Head of caudate nucleus (tissue), 42 donors: Measurements from ENCODE around the gene FAM13C.

Experiments used
- DNase-seq, 42 donors: peaks; one replicate each; pipeline versions ENCODE4 v3.0.0 to v3.0.0-alpha.2; 2020 to 2021; ENCODE audit warnings: mixed read lengths in 7 of 42
- intact Hi-C: fragments of 100-400 bp; cut with DNase I; formaldehyde crosslinking; loops from one replicate; pipeline ENCODE4 v1.15.0; 2022

FAM13C gene

DNA sequence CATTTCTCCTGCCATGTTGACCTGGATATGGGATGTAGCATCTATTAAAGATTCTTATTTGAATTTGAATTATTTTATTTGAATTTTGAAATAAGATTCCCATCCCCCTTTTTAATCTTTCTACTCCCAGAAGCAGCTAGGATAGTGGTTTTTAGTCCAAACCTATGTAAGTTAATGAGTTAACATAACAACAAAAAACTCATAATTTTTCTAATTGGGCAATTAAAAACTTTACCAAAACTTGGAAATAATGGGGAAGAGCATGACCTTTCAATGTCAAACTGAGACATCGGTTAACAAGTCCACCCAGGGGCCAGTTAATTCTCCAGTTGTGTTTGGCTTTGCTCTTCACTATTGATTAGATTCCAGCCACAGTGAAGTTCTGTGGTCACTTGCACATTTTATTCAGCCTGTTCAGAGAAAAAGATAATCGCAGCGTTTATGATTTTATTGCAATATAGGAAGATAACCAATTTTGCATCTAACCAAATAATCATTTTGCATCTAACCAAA lies 1.2 kb upstream of the FAM13C start:
- DNase-seq = no peak
- intact Hi-C loops = loop anchor here (5.0 kb wide), 1 partner anchor 219 kb away; no protein-coding TSS in a partner anchor

DNA sequence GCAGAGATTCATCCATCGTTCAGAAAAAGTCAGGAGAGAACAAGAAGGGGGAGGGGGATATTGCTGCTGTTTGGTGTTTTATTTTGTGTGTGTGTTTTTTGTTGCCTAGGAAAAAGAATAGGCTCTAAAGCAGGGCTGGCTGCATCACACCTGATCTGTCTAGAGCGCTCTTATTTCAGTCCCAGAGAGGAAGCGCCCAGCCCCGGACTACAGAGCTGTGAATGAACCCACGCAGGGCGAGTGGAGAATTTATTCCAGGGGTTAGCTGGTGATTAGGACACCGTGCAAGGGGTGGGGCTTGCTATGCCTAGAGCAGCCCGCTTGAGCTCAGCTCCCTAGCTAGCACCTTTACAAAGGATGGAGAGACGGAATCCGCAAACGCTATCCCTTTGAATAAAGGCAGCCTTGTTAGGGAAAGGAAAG lies 621 bp upstream of the FAM13C start:
- intact Hi-C loops = loop anchor here (5.0 kb wide), 1 partner anchor 219 kb away; no protein-coding TSS in a partner anchor
- peak; percentile 49 to 86 (median 69) for DNase-seq

DNA sequence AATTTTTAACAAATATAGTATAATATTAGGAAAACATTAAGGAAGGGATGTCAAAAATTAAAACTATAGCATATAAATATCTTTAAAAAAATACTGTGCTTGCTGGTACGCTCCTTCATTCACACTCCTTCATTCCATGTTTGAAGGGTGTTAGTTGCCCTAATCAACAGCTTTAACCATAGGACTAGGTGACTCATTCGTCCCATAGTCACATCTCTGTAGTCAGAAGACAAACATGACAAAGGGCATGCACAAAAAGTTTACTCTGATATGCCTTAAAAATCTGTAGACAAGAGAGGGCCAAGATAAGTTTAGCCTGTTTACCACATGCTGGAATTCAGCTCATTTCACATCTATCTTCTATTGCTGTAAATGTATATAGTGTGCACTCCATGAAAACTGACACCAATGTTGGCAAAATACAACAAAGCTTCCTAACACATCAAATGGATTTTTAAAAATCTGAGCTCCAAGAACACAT lies 646 bp downstream of the FAM13C start:
- peak in 1 of 42 donors; percentile 18 for DNase-seq
- intact Hi-C loops = loop anchor here (5.0 kb wide), 1 partner anchor 221 kb away; no protein-coding TSS in a partner anchor

- intact Hi-C loops = loop anchor here (5.0 kb wide), 1 partner anchor 221 kb away; no protein-coding TSS in a partner anchor
- DNase-seq = peak in 5 of 42 donors; percentile 7 to 40 (median 19)
These were observed 1.5 kb downstream of the FAM13C start for GRCh38 chr10:59360605-59361405.

GRCh38 chr10:59358576-59358975 lies 3.8 kb downstream of the FAM13C start:
- intact Hi-C loops = no loop called here
- DNase-seq = no peak

DNA sequence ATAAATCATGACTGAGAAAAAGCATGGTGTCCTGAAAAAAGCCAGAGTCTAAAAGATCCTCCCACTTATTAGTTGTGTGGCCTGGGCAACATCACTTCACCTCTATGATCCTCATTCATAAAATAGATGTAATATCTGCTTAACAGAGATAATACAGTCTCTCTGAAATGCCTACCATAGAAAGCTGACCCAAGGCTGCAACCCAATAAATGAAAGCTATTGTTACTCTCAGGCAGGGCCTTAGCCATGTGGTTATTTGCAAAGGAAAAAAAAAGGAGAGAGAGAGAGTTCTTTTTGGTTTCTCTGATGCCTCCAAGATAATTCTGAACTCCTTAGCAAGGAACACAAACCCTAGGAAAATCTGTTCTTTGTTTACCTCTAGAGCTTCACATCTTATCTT lies 7.9 kb downstream of the FAM13C start:
- intact Hi-C loops = no loop called here
- peak in 1 of 42 donors; percentile 20 for DNase-seq

GRCh38 chr10:59350558-59350957 lies 11.8 kb downstream of the FAM13C start:
- intact Hi-C loops = loop anchor here (2.0 kb wide), 1 partner anchor 56 kb away; no protein-coding TSS in a partner anchor
- no peak for DNase-seq

- intact Hi-C loops = no loop called here
- no peak for DNase-seq
These were observed 16.0 kb downstream of the FAM13C start for GRCh38 chr10:59346321-59346720.

DNA sequence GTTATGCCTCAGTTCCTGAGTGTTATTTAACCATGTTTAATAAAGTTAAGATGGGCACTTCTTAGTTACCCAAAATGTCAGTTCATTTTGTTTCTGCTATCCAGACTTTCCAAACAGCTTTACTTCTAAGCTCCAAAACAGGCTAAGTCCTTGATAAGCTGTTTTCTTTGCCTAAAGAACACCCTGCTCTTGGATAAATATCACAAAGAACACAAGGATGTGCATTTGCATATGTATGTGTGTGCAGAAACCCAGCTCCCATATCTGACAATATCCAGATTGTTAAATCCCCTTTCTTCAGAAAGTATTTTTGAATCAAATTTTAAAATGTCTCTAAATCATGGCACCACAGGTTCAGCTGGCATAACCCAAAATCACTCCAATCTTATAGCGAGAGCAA lies 19.6 kb downstream of the FAM13C start:
- intact Hi-C loops = no loop called here
- no peak for DNase-seq

GRCh38 chr10:59342000-59342399 lies 20.3 kb downstream of the FAM13C start:
- DNase-seq = no peak
- intact Hi-C loops = no loop called here

- DNase-seq = peak in 1 of 42 donors; percentile 45
- intact Hi-C loops = no loop called here
These were observed 22.1 kb downstream of the FAM13C start for GRCh38 chr10:59340285-59340684.

GRCh38 chr10:59339351-59339750 lies 23.0 kb downstream of the FAM13C start:
- DNase-seq = no peak
- intact Hi-C loops = no loop called here

- peak in 41 of 42 donors; percentile 21 to 87 (median 61) for DNase-seq
- intact Hi-C loops = no loop called here
These were observed 25.1 kb downstream of the FAM13C start for GRCh38 chr10:59337201-59337652.

DNA sequence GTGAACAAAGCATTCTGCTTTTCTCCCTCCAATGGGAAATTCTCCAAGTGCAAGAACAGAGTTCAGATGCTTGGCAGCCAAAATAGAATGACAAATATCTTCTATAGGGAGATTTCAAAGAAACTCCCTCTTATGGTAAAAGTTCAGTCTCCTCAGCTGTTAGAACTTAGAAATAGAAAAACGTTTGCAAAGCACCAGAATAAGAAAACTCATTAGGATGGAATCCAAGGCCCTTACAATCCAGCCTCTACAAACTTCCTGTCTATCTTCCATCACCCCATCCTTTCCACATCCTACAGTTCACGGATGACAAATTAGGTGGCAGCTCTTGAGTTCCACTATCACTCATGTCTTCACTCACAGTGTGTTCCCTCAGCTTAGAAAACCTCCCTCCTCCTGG lies 25.7 kb downstream of the FAM13C start:
- no peak for DNase-seq
- intact Hi-C loops = no loop called here

- intact Hi-C loops = no loop called here
- DNase-seq = no peak
These were observed 26.9 kb downstream of the FAM13C start for GRCh38 chr10:59335497-59335896.

DNA sequence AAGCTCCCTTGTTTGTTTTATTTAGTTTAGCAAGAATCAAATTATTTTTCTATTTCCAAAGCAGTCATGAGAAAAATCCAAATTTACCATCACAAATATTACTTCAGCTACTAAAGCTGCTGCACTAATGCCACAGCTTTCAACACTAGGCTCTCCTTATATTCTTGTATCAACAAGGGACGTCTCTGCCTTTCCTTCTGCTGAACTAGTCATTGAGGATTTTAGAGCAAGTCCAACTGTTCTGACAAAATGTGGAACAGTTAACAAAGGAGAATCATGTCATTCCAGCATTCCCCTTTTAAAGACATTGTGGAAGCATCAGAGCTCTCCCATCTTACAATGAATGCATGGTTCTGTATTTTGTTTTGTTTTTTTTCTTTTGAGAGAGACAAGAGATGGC lies 28.6 kb downstream of the FAM13C start:
- intact Hi-C loops = no loop called here
- DNase-seq = peak in 6 of 42 donors; percentile 25 to 75 (median 58)

DNA sequence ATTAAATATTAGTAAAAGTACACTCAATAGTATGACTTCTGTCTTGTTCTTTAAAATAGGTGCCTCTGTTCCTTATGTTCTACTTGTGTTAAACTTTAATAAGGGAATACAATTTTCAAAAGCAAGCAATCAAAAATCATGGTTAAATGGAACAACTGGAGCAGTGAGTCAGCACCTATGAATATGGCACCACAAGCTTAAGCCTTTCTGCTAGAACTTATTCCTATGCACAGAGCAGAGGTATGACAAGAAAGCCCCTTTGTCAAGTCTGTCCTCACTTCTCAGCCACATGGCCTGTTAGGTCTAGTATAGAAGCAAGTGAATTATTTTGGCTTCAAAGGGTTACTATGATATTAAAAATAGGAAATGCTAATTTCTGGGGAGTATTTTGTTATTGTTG lies 29.8 kb downstream of the FAM13C start:
- DNase-seq = no peak
- intact Hi-C loops = no loop called here

DNA sequence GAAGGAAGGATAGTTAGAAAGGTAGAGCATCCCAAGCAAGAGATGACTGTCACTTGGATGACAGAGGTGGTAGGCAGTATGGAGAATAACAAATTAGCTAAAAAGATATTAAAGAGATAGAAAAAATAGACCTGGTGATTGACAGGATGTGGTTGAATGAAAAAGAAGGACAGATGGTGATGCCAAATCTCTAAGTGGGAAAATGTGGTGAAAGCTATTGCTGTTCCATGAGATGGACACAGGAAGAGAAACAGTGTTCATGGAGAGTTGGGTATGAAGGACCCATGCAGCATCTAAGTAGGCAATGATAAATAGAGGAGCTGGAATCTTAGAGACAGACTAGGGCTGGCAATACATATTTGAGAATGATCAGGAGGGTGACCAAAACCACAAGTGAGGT lies 30.7 kb downstream of the FAM13C start:
- intact Hi-C loops = no loop called here
- DNase-seq = no peak

DNA sequence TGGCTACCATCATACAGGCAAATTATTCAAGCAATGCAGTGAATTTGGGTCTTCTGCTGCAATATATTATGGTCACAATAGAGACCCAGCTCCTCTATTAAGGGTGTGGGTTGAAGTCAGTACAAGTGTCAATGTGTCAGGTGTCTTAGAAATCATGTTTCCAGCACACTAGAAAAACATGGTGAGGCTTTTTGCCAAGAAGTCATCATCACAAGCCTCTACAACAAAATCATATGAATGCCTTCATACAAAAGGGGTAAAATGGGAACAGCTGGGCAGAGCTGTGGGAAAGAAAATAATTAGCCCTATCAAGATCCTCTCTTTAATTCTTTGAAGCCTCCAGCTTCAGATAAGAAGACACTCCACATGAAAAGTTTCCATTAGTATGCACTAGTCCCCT lies 37.2 kb downstream of the FAM13C start:
- intact Hi-C loops = no loop called here
- no peak for DNase-seq

DNA sequence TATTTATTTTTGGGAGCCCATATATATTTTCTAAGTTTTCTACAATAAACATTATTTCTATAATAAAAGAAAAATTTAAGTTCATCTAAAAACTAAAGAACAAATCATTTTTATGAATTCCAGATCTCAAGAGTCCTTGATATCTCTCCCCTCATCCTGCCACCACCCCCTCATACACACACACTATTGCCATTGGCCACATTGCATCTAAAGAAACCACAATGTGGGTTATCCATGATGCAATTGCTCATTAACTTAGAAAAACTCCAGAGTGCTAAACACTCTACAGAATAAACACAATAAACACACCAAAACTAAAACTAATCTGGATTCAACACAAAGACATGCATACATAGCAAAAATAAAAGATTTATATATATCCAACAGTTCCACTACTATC lies 37.8 kb downstream of the FAM13C start:
- intact Hi-C loops = no loop called here

More for the DNA sequence above, 37.8 kb downstream of the FAM13C start:
- DNase-seq = no peak
